ENCODE results near the gene SLC22A25.
A peak's percentile ranks its signal among the peaks of the same experiment; 100 is the strongest.

SLC22A25 gene

GRCh38 chr11:63229815-63230214, 13.6 kb downstream of the SLC22A25 start:
- no peak for DNase-seq

GRCh38 chr11:63227521-63228107, 15.8 kb downstream of the SLC22A25 start:
- no peak for DNase-seq

- DNase-seq: no peak
These were observed 16.8 kb downstream of the SLC22A25 start for GRCh38 chr11:63226488-63227114.

- DNase-seq: no peak
These were observed 29.3 kb downstream of the SLC22A25 start for GRCh38 chr11:63214093-63214492.

GRCh38 chr11:63212742-63213141, 30.7 kb downstream of the SLC22A25 start:
- peak; percentile 25 for DNase-seq

- DNase-seq: no peak
These were observed 33.3 kb downstream of the SLC22A25 start for GRCh38 chr11:63210111-63210510.
